Measurements from ENCODE around the gene P2RX4.

GRCh38 chr12:121205491-121205890 lies 4.4 kb upstream of the P2RX4 start:
- TF ChIP-seq CTCF (IDR thresholded peaks at IDR 0.05; ENCODE audit: insufficient read depth, low read length, poor library complexity, severe bottlenecking) (no peak), EZH2phosphoT487 (conservative IDR thresholded peaks at IDR 0.05; ENCODE audit: low read length) (no peak)
